Activated CD4-positive, alpha-beta T cell treated with anti-CD3 and anti-CD28 coated beads, Interleukin-2, amount 50 U/mL, for 1 hour (primary cell): Measurements from ENCODE around the gene KIAA1755.

Source experiments
- DNase-seq: peaks from one replicate; pipeline ENCODE4 v3.0.0-alpha.2; 2020

KIAA1755 gene

GRCh38 chr20:38199501-38200390 is 60.8 kb downstream of the KIAA1755 start:
- DNase-seq: no peak

GRCh38 chr20:38198238-38198861 is 62.2 kb downstream of the KIAA1755 start:
- no peak for DNase-seq

GRCh38 chr20:38197619-38198018 is 62.9 kb downstream of the KIAA1755 start:
- no peak for DNase-seq

- DNase-seq: no peak
These were observed 63.3 kb downstream of the KIAA1755 start for GRCh38 chr20:38197217-38197616.

GRCh38 chr20:38196592-38196991 is 63.9 kb downstream of the KIAA1755 start:
- DNase-seq: no peak

GRCh38 chr20:38196076-38196475 is 64.5 kb downstream of the KIAA1755 start:
- DNase-seq: no peak

- no peak for DNase-seq
These were observed 65.0 kb downstream of the KIAA1755 start for GRCh38 chr20:38195521-38195920.

GRCh38 chr20:38194971-38195504 is 65.5 kb downstream of the KIAA1755 start:
- no peak for DNase-seq

GRCh38 chr20:38193586-38194105 is 66.9 kb downstream of the KIAA1755 start:
- no peak for DNase-seq

- DNase-seq: no peak
These were observed 68.1 kb downstream of the KIAA1755 start for GRCh38 chr20:38192323-38192885.

- no peak for DNase-seq
These were observed 68.9 kb downstream of the KIAA1755 start for GRCh38 chr20:38191654-38192053.

GRCh38 chr20:38190936-38191371 is 69.6 kb downstream of the KIAA1755 start:
- no peak for DNase-seq

GRCh38 chr20:38190166-38190565 is 70.4 kb downstream of the KIAA1755 start:
- no peak for DNase-seq

- no peak for DNase-seq
These were observed 73.0 kb downstream of the KIAA1755 start for GRCh38 chr20:38187517-38187916.

GRCh38 chr20:38186788-38187221 is 73.7 kb downstream of the KIAA1755 start:
- no peak for DNase-seq

- no peak for DNase-seq
These were observed 76.4 kb downstream of the KIAA1755 start for GRCh38 chr20:38184101-38184500.

- DNase-seq: no peak
These were observed 78.6 kb downstream of the KIAA1755 start for GRCh38 chr20:38181971-38182370.

GRCh38 chr20:38181207-38181801 is 79.2 kb downstream of the KIAA1755 start:
- no peak for DNase-seq

GRCh38 chr20:38180781-38181180 is 79.8 kb downstream of the KIAA1755 start:
- DNase-seq: no peak

- no peak for DNase-seq
These were observed 80.7 kb downstream of the KIAA1755 start for GRCh38 chr20:38179846-38180245.

- no peak for DNase-seq
These were observed 82.0 kb downstream of the KIAA1755 start for GRCh38 chr20:38178581-38178980.

- no peak for DNase-seq
These were observed 82.5 kb downstream of the KIAA1755 start for GRCh38 chr20:38178065-38178491.

- DNase-seq: no peak
These were observed 83.3 kb downstream of the KIAA1755 start for GRCh38 chr20:38177201-38177600.
